ENCODE data around the gene AGRN. TPM values are rescaled to one million over a fixed set of nuclear protein-coding genes. Genes with fewer than 3 reads are reported as not detected.
A peak's percentile ranks its signal among the peaks of the same experiment; 100 is the strongest.
"Not testable (repeated sequence)": the region's sequence is repeated elsewhere in the genome, so short reads cannot be mapped to it uniquely, and the experiment has no call there.

AGRN gene
- total RNA-seq, 3 donors from 2014 or later, result 32.0 to 54.4 (median 40.6) TPM

DNA sequence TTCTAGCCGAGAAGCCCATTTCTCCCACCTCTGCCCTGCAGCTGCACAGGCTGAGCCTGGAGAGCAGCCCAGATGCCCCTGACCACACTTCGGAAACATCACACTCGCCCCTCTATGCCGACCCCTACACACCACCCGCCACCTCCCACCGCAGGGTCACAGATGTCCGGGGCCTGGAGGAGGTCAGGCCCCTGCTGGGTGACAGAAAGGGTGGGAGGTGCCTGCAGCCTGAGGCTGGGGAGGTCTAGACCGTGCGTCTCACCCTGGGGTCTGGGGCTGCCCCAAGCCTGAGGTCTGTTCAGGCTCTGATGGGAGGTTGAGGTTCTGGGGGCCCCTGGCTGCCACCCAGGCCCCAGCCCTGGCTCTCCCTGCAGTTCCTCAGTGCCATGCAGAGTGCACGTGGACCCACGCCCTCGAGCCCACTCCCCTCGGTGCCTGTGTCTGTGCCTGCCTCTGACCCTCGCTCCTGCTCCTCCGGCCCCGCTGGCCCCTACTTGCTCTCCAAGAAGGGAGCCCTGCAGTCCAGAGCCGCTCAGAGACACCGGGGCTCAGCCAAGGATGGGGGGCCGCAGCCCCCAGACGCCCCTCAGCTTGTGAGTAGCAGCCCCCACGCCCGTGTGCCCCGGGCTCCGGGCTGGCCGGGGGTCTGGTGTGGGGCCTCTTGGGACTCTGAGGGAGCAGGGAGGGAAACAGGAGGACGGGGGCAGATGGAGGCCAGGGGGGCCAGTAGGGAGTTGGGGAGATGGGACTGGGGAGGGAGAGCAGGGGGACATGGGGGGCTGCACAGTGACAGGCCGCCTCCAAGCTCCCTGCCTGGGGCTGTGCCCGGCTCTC lies 46.2 kb upstream of the AGRN start:
- peak in 1 of 3 donors; percentile 46 for DNase-seq
- Histone ChIP-seq H3K36me3 (ENCODE audit: low read depth) (no peaks in the 10 kb centered on the region), H3K9me3 (no peaks in the 10 kb centered on the region), H3K4me3 (no peak overlapping the region), H3K4me1 (ENCODE audit: low read depth) (peaks cover 5% of the 10 kb centered on the region)
- ATAC-seq, result no peak
- intact Hi-C loops (cut with DNase I, micrococcal nuclease), result no loop called here
- TF ChIP-seq, protein P1, sequence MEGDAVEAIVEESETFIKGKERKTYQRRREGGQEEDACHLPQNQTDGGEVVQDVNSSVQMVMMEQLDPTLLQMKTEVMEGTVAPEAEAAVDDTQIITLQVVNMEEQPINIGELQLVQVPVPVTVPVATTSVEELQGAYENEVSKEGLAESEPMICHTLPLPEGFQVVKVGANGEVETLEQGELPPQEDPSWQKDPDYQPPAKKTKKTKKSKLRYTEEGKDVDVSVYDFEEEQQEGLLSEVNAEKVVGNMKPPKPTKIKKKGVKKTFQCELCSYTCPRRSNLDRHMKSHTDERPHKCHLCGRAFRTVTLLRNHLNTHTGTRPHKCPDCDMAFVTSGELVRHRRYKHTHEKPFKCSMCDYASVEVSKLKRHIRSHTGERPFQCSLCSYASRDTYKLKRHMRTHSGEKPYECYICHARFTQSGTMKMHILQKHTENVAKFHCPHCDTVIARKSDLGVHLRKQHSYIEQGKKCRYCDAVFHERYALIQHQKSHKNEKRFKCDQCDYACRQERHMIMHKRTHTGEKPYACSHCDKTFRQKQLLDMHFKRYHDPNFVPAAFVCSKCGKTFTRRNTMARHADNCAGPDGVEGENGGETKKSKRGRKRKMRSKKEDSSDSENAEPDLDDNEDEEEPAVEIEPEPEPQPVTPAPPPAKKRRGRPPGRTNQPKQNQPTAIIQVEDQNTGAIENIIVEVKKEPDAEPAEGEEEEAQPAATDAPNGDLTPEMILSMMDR (IDR thresholded peaks at IDR 0.05), result no peak

DNA sequence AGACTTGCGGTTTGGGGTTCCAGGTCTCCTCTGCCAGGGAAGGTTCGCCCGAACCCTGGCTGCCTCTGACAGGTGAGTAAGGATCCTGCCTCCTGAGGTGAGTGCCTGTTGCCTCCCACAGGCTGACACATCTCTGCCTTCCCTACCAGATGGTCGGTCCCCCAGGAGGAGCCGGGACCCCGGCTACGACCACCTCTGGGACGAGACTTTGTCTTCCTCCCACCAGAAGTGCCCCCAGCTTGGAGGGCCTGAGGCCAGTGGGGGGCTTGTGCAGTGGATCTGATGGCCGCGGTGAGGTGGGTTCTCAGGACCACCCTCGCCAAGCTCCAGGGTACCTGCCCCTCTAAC lies 45.7 kb upstream of the AGRN start:
- intact Hi-C loops (cut with DNase I, micrococcal nuclease), result no loop called here
- H3K4me3 ChIP-seq, result no peak overlapping the region
- DNase-seq, result no peak
- ATAC-seq, result no peak
- H3K9me3 ChIP-seq, result no peaks in the 10 kb centered on the region
- H3K4me1 ChIP-seq (ENCODE audit: low read depth), result peaks cover 5% of the 10 kb centered on the region
- TF ChIP-seq, protein P1 (IDR thresholded peaks at IDR 0.05), result no peak
- H3K36me3 ChIP-seq (ENCODE audit: low read depth), result no peaks in the 10 kb centered on the region

DNA sequence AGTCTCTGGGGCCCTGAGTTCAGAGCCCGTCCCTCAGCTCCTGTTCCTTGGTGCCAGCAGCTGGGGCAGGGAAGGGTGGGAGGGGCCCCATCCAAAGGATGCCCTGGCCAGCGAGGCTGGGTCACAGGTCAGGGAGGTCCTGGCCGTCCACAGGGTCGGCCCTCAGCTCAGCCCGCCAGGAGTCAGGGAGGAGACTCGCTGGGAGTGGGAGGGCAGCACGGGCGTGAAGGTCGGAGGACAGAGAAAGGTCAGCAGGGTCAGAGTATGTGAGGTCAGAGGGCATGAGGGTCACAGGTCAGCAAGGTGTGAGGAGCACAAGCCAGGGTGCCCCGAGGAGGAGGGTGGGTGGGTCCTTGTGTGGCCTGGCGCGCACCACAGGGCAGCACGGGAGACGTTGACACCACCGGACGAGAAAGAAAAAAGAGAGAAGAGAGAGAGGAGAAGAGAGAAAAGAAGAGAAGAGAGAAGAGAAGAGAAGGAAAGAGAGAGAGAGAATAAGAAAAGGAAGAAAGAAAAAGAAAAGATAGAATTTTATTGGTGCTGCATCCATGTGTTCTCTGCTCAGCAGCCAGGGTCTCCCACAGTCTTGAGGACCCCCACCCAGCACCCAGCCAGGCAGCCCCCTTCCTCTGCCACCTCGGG lies 45.1 kb upstream of the AGRN start:
- intact Hi-C loops (cut with DNase I, micrococcal nuclease), result no loop called here
- Histone ChIP-seq H3K36me3 (ENCODE audit: low read depth) (no peaks in the 10 kb centered on the region), H3K4me3 (no peak overlapping the region), H3K9me3 (no peaks in the 10 kb centered on the region), H3K4me1 (ENCODE audit: low read depth) (peaks cover 5% of the 10 kb centered on the region)
- ATAC-seq (no peak), DNase-seq (peak in 1 of 3 donors; percentile 21)
- TF ChIP-seq, protein P1 (IDR thresholded peaks at IDR 0.05), result no peak

DNA sequence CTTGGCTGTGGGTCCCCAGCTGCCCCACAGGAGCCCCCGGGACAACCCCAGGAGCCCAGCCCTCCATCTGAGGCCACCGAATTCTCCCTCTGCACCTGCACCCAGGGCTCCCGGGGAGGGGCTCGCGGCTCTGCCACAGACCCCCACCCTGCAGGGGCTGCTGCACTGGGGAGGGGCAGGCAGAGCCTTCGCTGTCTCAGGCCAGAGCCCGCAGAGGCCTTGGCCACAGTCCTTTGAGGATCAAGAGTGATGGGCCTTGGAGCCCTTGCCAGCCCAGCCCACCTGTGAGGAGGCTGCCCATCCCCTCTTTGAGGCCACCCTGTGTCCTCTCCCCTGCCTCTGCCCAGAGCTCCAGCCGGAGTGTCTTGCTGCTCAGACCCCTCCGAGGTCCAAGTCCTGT lies 44.6 kb upstream of the AGRN start:
- peak in 1 of 3 donors; percentile 27 for DNase-seq
- Histone ChIP-seq H3K4me3 (no peak overlapping the region), H3K9me3 (no peaks in the 10 kb centered on the region), H3K36me3 (ENCODE audit: low read depth) (no peaks in the 10 kb centered on the region), H3K4me1 (ENCODE audit: low read depth) (peaks cover 5% of the 10 kb centered on the region)
- ATAC-seq, result no peak
- TF ChIP-seq, protein P1 (IDR thresholded peaks at IDR 0.05), result no peak
- intact Hi-C loops (cut with DNase I, micrococcal nuclease), result no loop called here

DNA sequence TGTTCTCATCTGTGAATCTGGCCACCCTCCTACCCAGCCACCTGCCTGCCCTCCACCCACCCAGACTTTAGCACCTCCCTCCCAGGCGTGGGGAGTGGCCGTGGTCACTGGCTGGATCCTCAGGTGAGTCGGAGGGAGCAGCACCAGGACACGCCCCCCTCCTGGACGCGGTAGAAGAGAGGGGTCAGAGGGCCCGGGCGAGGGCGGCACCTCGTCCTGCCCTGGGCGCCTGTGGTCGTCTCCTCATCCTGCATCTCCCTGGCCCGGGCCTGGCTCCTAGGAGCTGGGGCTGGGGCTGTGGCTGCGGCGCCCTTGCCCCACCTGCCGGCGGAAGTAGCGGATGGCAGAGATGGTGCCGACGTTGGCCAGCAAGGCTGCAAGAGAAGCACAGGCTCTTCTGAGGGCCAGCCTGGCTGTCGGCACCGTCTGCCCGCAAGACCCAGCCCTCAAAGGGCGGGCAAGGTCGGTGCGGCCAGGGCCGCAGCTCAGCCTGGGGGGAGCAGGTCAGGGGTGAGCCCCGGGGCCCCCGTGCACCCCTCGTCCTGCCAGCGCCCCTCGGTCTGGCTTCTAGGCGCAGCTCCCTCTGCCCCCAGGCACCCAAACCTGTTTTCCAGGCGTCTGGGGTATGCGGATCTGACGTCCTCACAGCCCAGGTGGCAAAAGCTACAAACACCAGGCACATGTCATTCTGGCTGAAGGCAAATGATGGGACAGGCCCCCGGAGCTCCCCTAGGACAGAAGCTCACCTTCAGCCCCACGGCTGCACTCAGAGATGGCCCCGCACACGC lies 43.8 kb upstream of the AGRN start:
- ATAC-seq (peak; percentile 87), DNase-seq (peak; percentile 70 to 85 (median 74))
- intact Hi-C loops (cut with DNase I, micrococcal nuclease), result no loop called here
- TF ChIP-seq, protein P1 (IDR thresholded peaks at IDR 0.05), result peak; percentile 44
- no peak overlapping the region for H3K4me3 ChIP-seq
- H3K36me3 ChIP-seq (ENCODE audit: low read depth), result no peaks in the 10 kb centered on the region
- H3K9me3 ChIP-seq, result no peaks in the 10 kb centered on the region
- peaks cover 5% of the 10 kb centered on the region for H3K4me1 ChIP-seq (ENCODE audit: low read depth)

DNA sequence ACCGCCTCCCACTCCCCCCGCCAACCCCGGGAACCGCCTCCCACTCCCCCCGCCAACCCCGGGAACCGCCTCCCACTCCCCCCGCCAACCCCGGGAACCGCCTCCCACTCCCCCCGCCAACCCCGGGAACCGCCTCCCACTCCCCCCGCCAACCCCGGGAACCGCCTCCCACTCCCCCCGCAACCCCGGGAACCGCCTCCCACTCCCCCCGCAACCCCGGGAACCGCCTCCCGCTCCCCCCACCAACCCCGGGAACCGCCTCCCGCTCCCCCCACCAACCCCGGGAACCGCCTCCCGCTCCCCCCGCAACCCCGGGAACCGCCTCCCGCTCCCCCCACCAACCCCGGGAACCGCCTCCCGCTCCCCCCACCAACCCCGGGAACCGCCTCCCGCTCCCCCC lies 43.1 kb upstream of the AGRN start:
- H3K4me1 ChIP-seq (ENCODE audit: low read depth); H3K4me3 ChIP-seq; H3K36me3 ChIP-seq (ENCODE audit: low read depth); ATAC-seq; intact Hi-C loops (cut with DNase I, micrococcal nuclease); H3K9me3 ChIP-seq: not testable (repeated sequence)
- peak in 1 of 3 donors; percentile 61 for DNase-seq
